SU-DHL-6 (cell line): ENCODE data around the gene RNF14.

Experiments used
- H2AFZ ChIP-seq: fragments of 200-600 bp; sonication (generic); 2 replicates; pipeline ENCODE4 v1.6.1; 2014; ENCODE audit warnings: low read depth, mild to moderate bottlenecking, moderate library complexity, mixed read lengths, antibody characterized with exemption, low read length; ENCODE audit not compliant: severe bottlenecking
- H3F3A ChIP-seq: fragments of 200-600 bp; shearing (Covaris generic); 2 replicates; pipeline ENCODE4 v1.6.0; 2016; ENCODE audit warnings: antibody characterized with exemption, mild to moderate bottlenecking; ENCODE audit not compliant: insufficient read depth
- H3K27ac ChIP-seq: fragments of 200-600 bp; sonication (generic); 2 replicates; pipeline ENCODE4 v1.5.1; 2016; ENCODE audit warnings: low read depth, mild to moderate bottlenecking, low read length, moderate library complexity, mixed read lengths
- H3K27me3 ChIP-seq: fragments of 200-600 bp; sonication (generic), shearing (Covaris generic); 2 replicates; pipeline ENCODE4 v1.6.0; 2014; ENCODE audit warnings: mild to moderate bottlenecking, low read length
- H3K36me3 ChIP-seq: fragments of 200-600 bp; sonication (generic); 2 replicates; pipeline ENCODE4 v1.6.1; 2014; ENCODE audit warnings: mild to moderate bottlenecking, low read length, mixed read lengths
- H3K4me2 ChIP-seq: fragments of 300-600, 200-600 bp; shearing (Covaris generic), sonication (generic); 2 replicates; pipeline ENCODE4 v1.6.0; 2014; ENCODE audit warnings: low read length, low read depth, mild to moderate bottlenecking; ENCODE audit not compliant: poor library complexity, severe bottlenecking
- H3K4me3 ChIP-seq: fragments of 200-600 bp; sonication (generic); 2 replicates; pipeline ENCODE4 v1.5.1; 2014; ENCODE audit warnings: antibody characterized with exemption, low read length, mild to moderate bottlenecking, mixed read lengths; ENCODE audit not compliant: insufficient read depth, poor library complexity, severe bottlenecking
- H3K79me2 ChIP-seq: fragments of 200-600 bp; sonication (generic); 2 replicates; pipeline ENCODE4 v1.6.1; 2014; ENCODE audit warnings: mild to moderate bottlenecking, low read length, moderate library complexity; ENCODE audit not compliant: insufficient read depth
- H3K9ac ChIP-seq: fragments of 200-600 bp; sonication (generic); 2 replicates; pipeline ENCODE4 v1.7.0; 2014; ENCODE audit warnings: mild to moderate bottlenecking, low read length
- H3K9me2 ChIP-seq: fragments of 200-600 bp; sonication (generic); replicated peaks from 2 replicates; pipeline ENCODE4 v1.6.1; 2014; ENCODE audit warnings: low read length; ENCODE audit not compliant: insufficient read depth
- H3K9me3 ChIP-seq: fragments of 200-600 bp; sonication (generic); 2 replicates; pipeline ENCODE4 v1.6.1; 2014; ENCODE audit warnings: low read length, mixed read lengths; ENCODE audit not compliant: insufficient read depth
- H4K20me1 ChIP-seq: fragments of 200-600 bp; sonication (generic); 2 replicates; pipeline ENCODE4 v1.6.1; 2014; ENCODE audit warnings: low read depth, mild to moderate bottlenecking, antibody characterized with exemption, low read length, moderate library complexity, mixed read lengths
- EZH2phosphoT487 ChIP-seq: fragments of 200-600 bp; sonication (generic), shearing (Covaris generic); conservative IDR thresholded peaks from 2 replicates; pipeline ENCODE4 v1.6.1; 2018; ENCODE audit warnings: mild to moderate bottlenecking, antibody characterized with exemption, low read length, moderate library complexity, mixed read lengths
- TF ChIP-seq, protein P1 (sequence below): fragments of 200-600 bp; sonication (generic); IDR thresholded peaks from one replicate; pipeline ENCODE4 v1.5.1; 2017; ENCODE audit warnings: antibody characterized with exemption, mild to moderate bottlenecking, low read length, moderate library complexity; ENCODE audit not compliant: insufficient read depth, poor library complexity, severe bottlenecking

RNF14 gene

GRCh38 chr5:141951332-141951781, 17.5 kb upstream of the RNF14 start:
- Histone ChIP-seq H3K9me2 (no peaks in the 10 kb centered on the region), H3K9ac (no peak overlapping the region), H3K36me3 (no peaks in the 10 kb centered on the region), H3K4me2 (no peak overlapping the region), H3K27ac (no peak overlapping the region), H3K27me3 (no peaks in the 10 kb centered on the region), H3K9me3 (no peaks in the 10 kb centered on the region), H3K4me3 (no peak overlapping the region), H3K79me2 (no peaks in the 10 kb centered on the region), H4K20me1 (no peaks in the 10 kb centered on the region), H3F3A (no peaks in the 10 kb centered on the region), H2AFZ (no peak overlapping the region)
- TF ChIP-seq, protein P1, sequence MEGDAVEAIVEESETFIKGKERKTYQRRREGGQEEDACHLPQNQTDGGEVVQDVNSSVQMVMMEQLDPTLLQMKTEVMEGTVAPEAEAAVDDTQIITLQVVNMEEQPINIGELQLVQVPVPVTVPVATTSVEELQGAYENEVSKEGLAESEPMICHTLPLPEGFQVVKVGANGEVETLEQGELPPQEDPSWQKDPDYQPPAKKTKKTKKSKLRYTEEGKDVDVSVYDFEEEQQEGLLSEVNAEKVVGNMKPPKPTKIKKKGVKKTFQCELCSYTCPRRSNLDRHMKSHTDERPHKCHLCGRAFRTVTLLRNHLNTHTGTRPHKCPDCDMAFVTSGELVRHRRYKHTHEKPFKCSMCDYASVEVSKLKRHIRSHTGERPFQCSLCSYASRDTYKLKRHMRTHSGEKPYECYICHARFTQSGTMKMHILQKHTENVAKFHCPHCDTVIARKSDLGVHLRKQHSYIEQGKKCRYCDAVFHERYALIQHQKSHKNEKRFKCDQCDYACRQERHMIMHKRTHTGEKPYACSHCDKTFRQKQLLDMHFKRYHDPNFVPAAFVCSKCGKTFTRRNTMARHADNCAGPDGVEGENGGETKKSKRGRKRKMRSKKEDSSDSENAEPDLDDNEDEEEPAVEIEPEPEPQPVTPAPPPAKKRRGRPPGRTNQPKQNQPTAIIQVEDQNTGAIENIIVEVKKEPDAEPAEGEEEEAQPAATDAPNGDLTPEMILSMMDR, result peak; percentile 42
- no peak for TF ChIP-seq EZH2phosphoT487

GRCh38 chr5:141952020-141952419, 16.9 kb upstream of the RNF14 start:
- H3K27ac ChIP-seq, result no peak overlapping the region
- H3K27me3 ChIP-seq, result no peaks in the 10 kb centered on the region
- H3K36me3 ChIP-seq, result no peaks in the 10 kb centered on the region
- no peaks in the 10 kb centered on the region for H3K79me2 ChIP-seq
- no peaks in the 10 kb centered on the region for H3F3A ChIP-seq
- no peak overlapping the region for H3K9ac ChIP-seq
- H3K4me3 ChIP-seq, result no peak overlapping the region
- no peaks in the 10 kb centered on the region for H4K20me1 ChIP-seq
- H3K9me2 ChIP-seq, result no peaks in the 10 kb centered on the region
- no peaks in the 10 kb centered on the region for H3K9me3 ChIP-seq
- H2AFZ ChIP-seq, result no peak overlapping the region
- TF ChIP-seq, protein P1, result no peak
- no peak for TF ChIP-seq EZH2phosphoT487
- H3K4me2 ChIP-seq, result no peak overlapping the region

GRCh38 chr5:141954194-141954593, 14.7 kb upstream of the RNF14 start:
- Histone ChIP-seq H3K9me3 (no peaks in the 10 kb centered on the region), H3K9ac (no peak overlapping the region), H3K4me2 (no peak overlapping the region), H3K79me2 (no peaks in the 10 kb centered on the region), H3K36me3 (no peaks in the 10 kb centered on the region), H3K27me3 (no peaks in the 10 kb centered on the region), H3K4me3 (no peak overlapping the region), H4K20me1 (no peaks in the 10 kb centered on the region), H3F3A (no peaks in the 10 kb centered on the region), H3K9me2 (no peaks in the 10 kb centered on the region), H3K27ac (no peak overlapping the region), H2AFZ (no peak overlapping the region)
- TF ChIP-seq, protein P1, result no peak
- TF ChIP-seq EZH2phosphoT487, result no peak
